Hepatocyte (in vitro differentiated cells): Measurements from ENCODE around the gene DAP3. TPM values are rescaled to one million over a fixed set of nuclear protein-coding genes. Genes with fewer than 3 reads are reported as not detected.
A peak's percentile ranks its signal among the peaks of the same experiment; 100 is the strongest.
"Not testable (repeated sequence)": the region's sequence is repeated elsewhere in the genome, so short reads cannot be mapped to it uniquely, and the experiment has no call there.

Source experiments
- DNase-seq: peaks from one replicate; pipeline ENCODE4 v3.0.0-alpha.2; 2016; ENCODE audit warnings: low spot score
- H2AFZ ChIP-seq: fragments of 200-600 bp; sonication (generic); 2 replicates; pipeline ENCODE4 v1.6.0; 2016; ENCODE audit warnings: antibody characterized with exemption, mild to moderate bottlenecking
- H3K27ac ChIP-seq: fragments of 200-600 bp; sonication (generic); 2 replicates; pipeline ENCODE4 v1.5.1; 2016; ENCODE audit warnings: mild to moderate bottlenecking
- H3K27me3 ChIP-seq: fragments of 200-600 bp; sonication (generic); 2 replicates; pipeline ENCODE4 v1.6.1; 2016
- H3K36me3 ChIP-seq: fragments of 200-600 bp; sonication (generic); replicated peaks from 2 replicates; pipeline ENCODE4 v1.5.1; 2016; ENCODE audit warnings: low read depth; ENCODE audit not compliant: insufficient read depth
- H3K4me1 ChIP-seq: fragments of 200-600 bp; sonication (generic); 2 replicates; pipeline ENCODE4 v1.5.1; 2016; ENCODE audit warnings: mild to moderate bottlenecking, moderate library complexity; ENCODE audit not compliant: insufficient read depth
- H3K4me2 ChIP-seq: fragments of 200-600 bp; sonication (generic); 2 replicates; pipeline ENCODE4 v1.6.0; 2016
- H3K4me3 ChIP-seq: fragments of 200-600 bp; sonication (generic); 2 replicates; pipeline ENCODE4 v1.5.1; 2016; ENCODE audit warnings: mild to moderate bottlenecking
- H3K79me2 ChIP-seq: fragments of 200-600 bp; sonication (generic); 2 replicates; pipeline ENCODE4 v1.6.0; 2017; ENCODE audit warnings: mild to moderate bottlenecking
- H3K9me2 ChIP-seq: fragments of 200-600 bp; sonication (generic); replicated peaks from 2 replicates; pipeline ENCODE4 v1.6.0; 2017; ENCODE audit warnings: mild to moderate bottlenecking; ENCODE audit not compliant: insufficient read depth
- H3K9me3 ChIP-seq: fragments of 200-600 bp; sonication (generic); 2 replicates; pipeline ENCODE4 v1.5.1; 2016; ENCODE audit warnings: low read depth, mild to moderate bottlenecking
- H4K20me1 ChIP-seq: fragments of 200-600 bp; sonication (generic); 2 replicates; pipeline ENCODE4 v1.6.0; 2016; ENCODE audit warnings: mild to moderate bottlenecking; ENCODE audit not compliant: insufficient read depth, poor library complexity, severe bottlenecking
- CTCF ChIP-seq: fragments of 200-600 bp; sonication (generic); IDR thresholded peaks from 2 replicates; pipeline ENCODE4 v1.5.1; 2016; ENCODE audit warnings: antibody characterized with exemption, mild to moderate bottlenecking; ENCODE audit not compliant: poor library complexity
- EZH2 ChIP-seq: fragments of 200-600 bp; sonication (generic); IDR thresholded peaks from 2 replicates; pipeline ENCODE4 v1.6.1; 2016; ENCODE audit warnings: antibody characterized with exemption, mild to moderate bottlenecking, borderline replicate concordance
- EZH2phosphoT487 ChIP-seq: fragments of 200-600 bp; sonication (generic); IDR thresholded peaks from one replicate; pipeline ENCODE4 v1.6.1; 2018; ENCODE audit warnings: antibody characterized with exemption, mild to moderate bottlenecking, low read depth, moderate library complexity; ENCODE audit not compliant: unreplicated experiment, severe bottlenecking
- WGBS: methylation state at CpG from one replicate; pipeline ENCODE4 v1.1.6; 2016; ENCODE audit warnings: low lambda C conversion rate; ENCODE audit errors: missing lambda C conversion rate; 5-methylcytosine and 5-hydroxymethylcytosine counted together
- polyA plus RNA-seq: library from polyadenylated mRNA; unstranded; fragments of >200 nt; fragmentation: Nextera tagmentation; extraction: Ambion mirVana; gene quantifications from 2 replicates; pipeline ENCODE4 v1.2.1, GENCODE V29; 2016
- total RNA-seq: library from RNA; depleted of rRNA; stranded (reverse); fragments of >200 nt; gene quantifications from 2 replicates; pipeline ENCODE4 v1.2.3, GENCODE V29; 2014

The DAP3 gene
- total and polyA plus RNA-seq, 2 experiments from 2014 or later, result 61.5 to 115 TPM

GRCh38 chr1:155759017-155759416 lies 70.1 kb downstream of the DAP3 start:
- H3K4me3 ChIP-seq, DNase-seq, H3K4me2 ChIP-seq, H2AFZ ChIP-seq, H3K9me2 ChIP-seq, H3K4me1 ChIP-seq, H3K79me2 ChIP-seq, H3K27ac ChIP-seq, H4K20me1 ChIP-seq, H3K9me3 ChIP-seq, H3K27me3 ChIP-seq, H3K36me3 ChIP-seq: not testable (repeated sequence)
- whole genome bisulfite sequencing, result 98% methylated on average over 3 of the region's 3 CpGs

GRCh38 chr1:155759966-155760630 lies 71.2 kb downstream of the DAP3 start:
- H3K4me3 ChIP-seq, result no peak overlapping the region
- H3K4me1 ChIP-seq, result no peaks in the 10 kb centered on the region
- no peaks in the 10 kb centered on the region for H3K27me3 ChIP-seq
- no peak overlapping the region for H3K27ac ChIP-seq
- 96% methylated on average over 4 of the region's 4 CpGs for WGBS
- TF ChIP-seq EZH2phosphoT487 (no peak), CTCF (no peak), EZH2 (no peak)
- H3K36me3 ChIP-seq, result no peaks in the 10 kb centered on the region
- H3K79me2 ChIP-seq, result no peaks in the 10 kb centered on the region
- no peaks in the 10 kb centered on the region for H3K9me3 ChIP-seq
- H2AFZ ChIP-seq, result no peak overlapping the region
- H4K20me1 ChIP-seq, result no peaks in the 10 kb centered on the region
- no peaks in the 10 kb centered on the region for H3K9me2 ChIP-seq
- no peak overlapping the region for H3K4me2 ChIP-seq
- no peak for DNase-seq

- H3K4me3 ChIP-seq, result no peak overlapping the region
- no peaks in the 10 kb centered on the region for H3K4me1 ChIP-seq
- no peaks in the 10 kb centered on the region for H4K20me1 ChIP-seq
- TF ChIP-seq EZH2phosphoT487 (no peak), EZH2 (no peak), CTCF (no peak)
- WGBS, result 82% methylated on average over 2 of the region's 2 CpGs
- no peaks in the 10 kb centered on the region for H3K27me3 ChIP-seq
- no peak overlapping the region for H3K27ac ChIP-seq
- no peaks in the 10 kb centered on the region for H3K9me2 ChIP-seq
- no peak overlapping the region for H3K4me2 ChIP-seq
- no peaks in the 10 kb centered on the region for H3K79me2 ChIP-seq
- DNase-seq, result no peak
- H3K9me3 ChIP-seq, result no peaks in the 10 kb centered on the region
- no peaks in the 10 kb centered on the region for H3K36me3 ChIP-seq
- H2AFZ ChIP-seq, result no peak overlapping the region
These were observed 72.0 kb downstream of the DAP3 start for GRCh38 chr1:155760751-155761475.

GRCh38 chr1:155761736-155762405 lies 73.0 kb downstream of the DAP3 start:
- Histone ChIP-seq H4K20me1 (no peaks in the 10 kb centered on the region), H3K4me2 (no peak overlapping the region), H3K36me3 (no peaks in the 10 kb centered on the region), H3K27me3 (no peaks in the 10 kb centered on the region), H2AFZ (no peak overlapping the region), H3K4me1 (no peaks in the 10 kb centered on the region), H3K27ac (no peak overlapping the region), H3K79me2 (no peaks in the 10 kb centered on the region), H3K9me3 (no peaks in the 10 kb centered on the region), H3K4me3 (no peak overlapping the region), H3K9me2 (no peaks in the 10 kb centered on the region)
- no peak for TF ChIP-seq CTCF
- no peak for TF ChIP-seq EZH2phosphoT487
- TF ChIP-seq EZH2, result no peak
- WGBS, result 92% methylated on average over 11 of the region's 11 CpGs
- DNase-seq, result no peak

- WGBS, result 89% methylated on average over 6 of the region's 6 CpGs
- not testable (repeated sequence) for H4K20me1 ChIP-seq, H3K9me2 ChIP-seq, H3K4me3 ChIP-seq, H3K9me3 ChIP-seq, H3K36me3 ChIP-seq, H3K4me1 ChIP-seq, H3K79me2 ChIP-seq, H3K4me2 ChIP-seq, H3K27ac ChIP-seq, H2AFZ ChIP-seq, H3K27me3 ChIP-seq
- DNase-seq, result peak; percentile 56
These were observed 74.4 kb downstream of the DAP3 start for GRCh38 chr1:155763090-155763815.
